HG02973 (cell line): ENCODE measurements around the gene UBALD1.

Source experiments
- ATAC-seq: cut with Tn5 transposase; IDR thresholded peaks from one replicate; pipeline ENCODE4 v1.9.1; 2021; ENCODE audit warnings: moderate library complexity; ENCODE audit not compliant: unreplicated experiment

Gene UBALD1

GRCh38 chr16:4616047-4616811, 1.5 kb upstream of the UBALD1 start:
- peak; percentile 69 for ATAC-seq

- ATAC-seq = no peak
Measured at GRCh38 chr16:4615384-4616046, 827 bp upstream of the UBALD1 start.

GRCh38 chr16:4613636-4614570, 785 bp downstream of the UBALD1 start:
- ATAC-seq = no peak

GRCh38 chr16:4612977-4613635, 1.6 kb downstream of the UBALD1 start:
- ATAC-seq = no peak

GRCh38 chr16:4612474-4612931, 2.2 kb downstream of the UBALD1 start:
- ATAC-seq = no peak

- ATAC-seq = no peak
Measured at GRCh38 chr16:4611337-4612021, 3.2 kb downstream of the UBALD1 start.

GRCh38 chr16:4610011-4611005, 4.4 kb downstream of the UBALD1 start:
- ATAC-seq = no peak

- no peak for ATAC-seq
Measured at GRCh38 chr16:4609200-4610010, 5.3 kb downstream of the UBALD1 start.

- ATAC-seq = no peak
Measured at GRCh38 chr16:4608704-4608980, 6.0 kb downstream of the UBALD1 start.

GRCh38 chr16:4607841-4608703, 6.6 kb downstream of the UBALD1 start:
- ATAC-seq = no peak

- ATAC-seq = no peak
Measured at GRCh38 chr16:4606354-4606753, 8.3 kb downstream of the UBALD1 start.

- no peak for ATAC-seq
Measured at GRCh38 chr16:4604401-4604800, 10.3 kb downstream of the UBALD1 start.

- ATAC-seq = no peak
Measured at GRCh38 chr16:4603624-4604170, 11.0 kb downstream of the UBALD1 start.

GRCh38 chr16:4602331-4602730, 12.4 kb downstream of the UBALD1 start:
- no peak for ATAC-seq

- ATAC-seq = no peak
Measured at GRCh38 chr16:4601864-4602186, 12.9 kb downstream of the UBALD1 start.

GRCh38 chr16:4601036-4601863, 13.4 kb downstream of the UBALD1 start:
- no peak for ATAC-seq
